HepG2 (cell line): Measurements from ENCODE around the gene ITGB3.

ENCODE experiments used
- CBFB ChIP-seq: sonication (generic); formaldehyde crosslinking; IDR thresholded peaks from 2 replicates; pipeline ENCODE4 v1.4.0; 2020; ENCODE audit warnings: missing genetic modification reagents
- CCAR2 ChIP-seq: fragments of 200-400 bp; formaldehyde crosslinking; optimal IDR thresholded peaks from 2 replicates; pipeline ENCODE3; 2018; ENCODE audit warnings: low read depth, mild to moderate bottlenecking, low read length, moderate library complexity
- JUND ChIP-seq: sonication (generic); formaldehyde crosslinking; IDR thresholded peaks from 2 replicates; pipeline ENCODE4 v1.8.0; 2022; ENCODE audit warnings: mild to moderate bottlenecking, missing genetic modification reagents
- MTA1 ChIP-seq: sonication (generic); formaldehyde crosslinking; IDR thresholded peaks from 2 replicates; pipeline ENCODE4 v1.4.0; 2020; ENCODE audit warnings: missing genetic modification reagents, mild to moderate bottlenecking, borderline replicate concordance
- NCOR1 ChIP-seq: fragments of 200-600 bp; sonication (generic); IDR thresholded peaks from 2 replicates; pipeline ENCODE4 v1.7.0; 2017; ENCODE audit warnings: antibody characterized with exemption, low read length, borderline replicate concordance
- PAX8 ChIP-seq: sonication (generic); formaldehyde crosslinking; IDR thresholded peaks from 2 replicates; pipeline ENCODE4 v1.8.0; 2022; ENCODE audit warnings: mild to moderate bottlenecking, missing genetic modification reagents, borderline replicate concordance
- ZFP91 ChIP-seq: sonication (generic); formaldehyde crosslinking; IDR thresholded peaks from 2 replicates; pipeline ENCODE4 v1.9.0; 2022; ENCODE audit warnings: missing genetic modification reagents, mild to moderate bottlenecking, borderline replicate concordance

GRCh38 chr17:47287068-47287467 lies 33.4 kb downstream of the ITGB3 start:
- no peak for TF ChIP-seq PAX8 (CRISPR knock-in tag)
- TF ChIP-seq ZFP91 (CRISPR knock-in tag), result no peak
- no peak for TF ChIP-seq NCOR1
- TF ChIP-seq CCAR2, result no peak
- TF ChIP-seq JUND (CRISPR knock-in tag), result no peak
- TF ChIP-seq CBFB (CRISPR knock-in tag), result no peak
- no peak for TF ChIP-seq MTA1 (CRISPR knock-in tag)
